IMR-90 (cell line): ENCODE results near the gene DNM1. TPM values are rescaled to one million over a fixed set of nuclear protein-coding genes. Genes with fewer than 3 reads are reported as not detected.

Experiments
- ATAC-seq: fragments of 200-7000 bp; cut with Tn5 transposase; 2 replicates; pipeline ENCODE4 v1.9.1; 2020; ENCODE audit warnings: low read depth, mild to moderate bottlenecking, moderate library complexity
- BruUV-seq: library from RNA; stranded (reverse); fragments of 400-500 nt; replicated peaks from 2 replicates; lab custom pipeline; 2021; lab: Mats Ljungman, UMichigan
- CTCF ChIA-PET: fragments of 300-600 bp; formaldehyde crosslinking; extraction: SDS; loops from one replicate; lab custom pipeline; 2021; ENCODE audit warnings: antibody characterized with exemption; lab: Yijun Ruan, JAX
- POLR2A ChIA-PET: fragments of 300-600 bp; sonication (Branson Sonifier 250); formaldehyde crosslinking; loops from one replicate; lab custom pipeline; 2022; ENCODE audit warnings: antibody characterized with exemption; ENCODE audit not compliant: unreplicated experiment; lab: Charles Lee
- DNase-seq: peaks from one replicate; pipeline ENCODE4 v3.0.0; 2013
- H2AFZ ChIP-seq: replicated peaks from 2 replicates; pipeline ENCODE3; 2013; ENCODE audit warnings: low read length, mild to moderate bottlenecking; ENCODE audit not compliant: poor library complexity
- H2AK5ac ChIP-seq: 2 replicates; pipeline ENCODE4 v1.6.1; 2013; ENCODE audit warnings: low read depth, low read length, inconsistent platforms
- H2AK9ac ChIP-seq: replicated peaks from 2 replicates; pipeline ENCODE3; 2013; ENCODE audit warnings: mild to moderate bottlenecking, low read depth, low read length, moderate library complexity; ENCODE audit not compliant: poor library complexity
- H2BK120ac ChIP-seq: 2 replicates; pipeline ENCODE4 v1.6.1; 2013; ENCODE audit warnings: low read depth, low read length, inconsistent platforms
- H2BK15ac ChIP-seq: 3 replicates; pipeline ENCODE4 v1.6.1; 2013; ENCODE audit warnings: low read depth, low read length, inconsistent platforms
- H2BK20ac ChIP-seq: 2 replicates; pipeline ENCODE4 v1.6.1; 2013; ENCODE audit warnings: low read depth, mild to moderate bottlenecking, inconsistent platforms, low read length, moderate library complexity
- H2BK5ac ChIP-seq: 2 replicates; pipeline ENCODE4 v1.6.1; 2013; ENCODE audit warnings: mild to moderate bottlenecking, low read depth, low read length, inconsistent platforms; ENCODE audit not compliant: poor library complexity, severe bottlenecking
- H3K14ac ChIP-seq: replicated peaks from 2 replicates; pipeline ENCODE4 v1.6.1; 2013; ENCODE audit warnings: low read depth, low read length, inconsistent platforms
- H3K18ac ChIP-seq: 2 replicates; pipeline ENCODE4 v1.6.1; 2013; ENCODE audit warnings: low read depth, low read length, control low read depth
- H3K23ac ChIP-seq: 2 replicates; pipeline ENCODE4 v1.6.1; 2013; ENCODE audit warnings: low read depth, low read length, inconsistent platforms
- H3K27ac ChIP-seq: 2 replicates; pipeline ENCODE4 v1.5.1; 2013; ENCODE audit warnings: mild to moderate bottlenecking, control low read depth, low read length; ENCODE audit not compliant: insufficient read depth
- H3K27me3 ChIP-seq: 2 replicates; pipeline ENCODE4 v1.6.1; 2013; ENCODE audit warnings: low read length; ENCODE audit not compliant: control insufficient read depth, insufficient read depth
- H3K36me3 ChIP-seq: 2 replicates; pipeline ENCODE4 v1.6.1; 2013; ENCODE audit warnings: low read length, mixed read lengths; ENCODE audit not compliant: control insufficient read depth, insufficient read depth
- H3K4ac ChIP-seq: 2 replicates; pipeline ENCODE4 v1.6.1; 2013; ENCODE audit warnings: low read depth, low read length, inconsistent platforms
- H3K4me1 ChIP-seq: 2 replicates; pipeline ENCODE4 v1.6.1; 2013; ENCODE audit warnings: low read length, mixed read lengths; ENCODE audit not compliant: control insufficient read depth, insufficient read depth
- H3K4me2 ChIP-seq: 2 replicates; pipeline ENCODE4 v1.6.1; 2013; ENCODE audit warnings: low read depth, mild to moderate bottlenecking, control low read depth, low read length, moderate library complexity
- H3K4me3 ChIP-seq: 2 replicates; pipeline ENCODE4 v1.5.1; 2013; ENCODE audit warnings: low read depth, mild to moderate bottlenecking, control low read depth, low read length, moderate library complexity; ENCODE audit not compliant: insufficient read depth
- H3K56ac ChIP-seq: 2 replicates; pipeline ENCODE4 v1.6.1; 2013; ENCODE audit warnings: low read length, inconsistent platforms; ENCODE audit not compliant: insufficient read depth; ENCODE audit errors: extremely low read depth
- H3K79me1 ChIP-seq, 2 experiments: 2 replicates each; pipeline ENCODE4 v1.6.1; 2013; ENCODE audit warnings: low read length in 2 of 2, inconsistent platforms in 1 of 2, low read depth in 1 of 2
- H3K9ac ChIP-seq: 2 replicates; pipeline ENCODE4 v1.6.1; 2013; ENCODE audit warnings: low read depth, low read length, control low read depth
- H3K9me1 ChIP-seq: 2 replicates; pipeline ENCODE4 v1.6.1; 2013; ENCODE audit warnings: low read length, inconsistent platforms; ENCODE audit not compliant: insufficient read depth
- H3K9me3 ChIP-seq: 2 replicates; pipeline ENCODE4 v1.6.1; 2013; ENCODE audit warnings: low read length; ENCODE audit not compliant: control insufficient read depth, insufficient read depth
- H4K20me1 ChIP-seq: 2 replicates; pipeline ENCODE4 v1.6.1; 2013; ENCODE audit warnings: low read length, inconsistent platforms; ENCODE audit not compliant: insufficient read depth
- H4K5ac ChIP-seq: 2 replicates; pipeline ENCODE4 v1.6.1; 2013; ENCODE audit warnings: mild to moderate bottlenecking, low read depth, low read length, control low read depth
- H4K8ac ChIP-seq, 2 experiments: 2 replicates each; pipeline ENCODE4 v1.6.1; 2013; ENCODE audit warnings: low read depth in 2 of 2, low read length in 2 of 2, control low read depth in 1 of 2, inconsistent platforms in 1 of 2
- H4K91ac ChIP-seq: 2 replicates; pipeline ENCODE4 v1.6.1; 2013; ENCODE audit warnings: low read depth, low read length, inconsistent platforms; ENCODE audit not compliant: insufficient read depth
- BHLHE40 ChIP-seq: fragments of 150-350 bp; IDR thresholded peaks from 2 replicates; pipeline ENCODE4 v1.6.1; 2016; ENCODE audit warnings: mild to moderate bottlenecking, low read depth, low read length
- CEBPB ChIP-seq: IDR thresholded peaks from 2 replicates; pipeline ENCODE4 v1.6.1; 2012; ENCODE audit warnings: low read depth, low read length, improper control_type of control experiment
- CHD1 ChIP-seq: IDR thresholded peaks from 2 replicates; pipeline ENCODE4 v1.6.1; 2012; ENCODE audit warnings: low read depth, low read length, improper control_type of control experiment
- ELK1 ChIP-seq: fragments of 150-350 bp; IDR thresholded peaks from 2 replicates; pipeline ENCODE4 v1.6.1; 2016; ENCODE audit warnings: low read depth, mild to moderate bottlenecking, low read length, moderate library complexity, borderline replicate concordance
- FOS ChIP-seq: fragments of 150-350 bp; IDR thresholded peaks from 2 replicates; pipeline ENCODE4 v1.6.1; 2016; ENCODE audit warnings: low read depth, low read length
- MAFK ChIP-seq: IDR thresholded peaks from 2 replicates; pipeline ENCODE4 v1.6.1; 2012; ENCODE audit warnings: low read depth, low read length, improper control_type of control experiment
- MAZ ChIP-seq: IDR thresholded peaks from 2 replicates; pipeline ENCODE4 v1.6.1; 2012; ENCODE audit warnings: low read depth, mild to moderate bottlenecking, low read length, improper control_type of control experiment, moderate library complexity, borderline replicate concordance
- MXI1 ChIP-seq: IDR thresholded peaks from 2 replicates; pipeline ENCODE4 v1.6.1; 2012; ENCODE audit warnings: low read depth, mild to moderate bottlenecking, low read length, moderate library complexity, borderline replicate concordance
- NFE2L2 ChIP-seq: fragments of 150-350 bp; IDR thresholded peaks from 2 replicates; pipeline ENCODE4 v1.6.1; 2016; ENCODE audit warnings: low read depth, mild to moderate bottlenecking, low read length
- POLR2A ChIP-seq: IDR thresholded peaks from 2 replicates; pipeline ENCODE4 v1.6.1; 2012; ENCODE audit warnings: mild to moderate bottlenecking, low read depth, low read length
- RAD21 ChIP-seq: IDR thresholded peaks from 2 replicates; pipeline ENCODE4 v1.6.1; 2012; ENCODE audit warnings: low read length, improper control_type of control experiment
- RCOR1 ChIP-seq: IDR thresholded peaks from 2 replicates; pipeline ENCODE4 v1.6.1; 2012; ENCODE audit warnings: mild to moderate bottlenecking, low read length, improper control_type of control experiment; ENCODE audit not compliant: insufficient replicate concordance
- RFX5 ChIP-seq: IDR thresholded peaks from 2 replicates; pipeline ENCODE4 v1.8.0; 2012; ENCODE audit warnings: low read depth, mild to moderate bottlenecking, low read length, moderate library complexity
- SMC3 ChIP-seq: fragments of 150-350 bp; IDR thresholded peaks from 2 replicates; pipeline ENCODE4 v1.6.1; 2016; ENCODE audit warnings: low read depth, mild to moderate bottlenecking, antibody characterized with exemption, low read length, moderate library complexity
- USF2 ChIP-seq: fragments of 150-350 bp; IDR thresholded peaks from 2 replicates; pipeline ENCODE4 v1.6.1; 2017; ENCODE audit warnings: mild to moderate bottlenecking, antibody characterized with exemption, low read length, low read depth
- WGBS, 2 experiments: methylation state at CpG; one replicate each; pipeline versions ENCODE4 v1.1.5 to v1.1.7; 2013; ENCODE audit warnings: missing lambda C conversion rate in 2 of 2; ENCODE audit not compliant: insufficient read length in 1 of 2; ENCODE audit errors: extremely low coverage in 2 of 2; 5-methylcytosine and 5-hydroxymethylcytosine counted together
- dilution Hi-C: fragments of 300-500 bp; cut with HindIII; formaldehyde crosslinking; loops from one replicate; pipeline ENCODE4 v1.14.3; 2018; ENCODE audit warnings: low sequenced_read_pairs; ENCODE audit not compliant: unreplicated experiment
- in situ Hi-C: fragments of 300-500 bp; cut with MboI; formaldehyde crosslinking; loops from 3 replicates; pipeline ENCODE4 v1.14.3; 2019; ENCODE audit warnings: low sequenced_read_pairs, inconsistent platforms, mixed read lengths
- intact Hi-C: fragments of 100-400 bp; cut with micrococcal nuclease; formaldehyde crosslinking; loops from 2 replicates; pipeline ENCODE4 v1.10.0; 2022
- polyA plus RNA-seq, 3 experiments: library from polyadenylated mRNA; depleted of rRNA; stranded (reverse); fragments of >200 nt; gene quantifications; 2 replicates each; pipeline ENCODE4 v1.2.3, GENCODE V29; 2012; ENCODE audit warnings: low replicate concordance in 1 of 3
- total RNA-seq: library from RNA; depleted of rRNA; stranded (reverse); fragments of >200 nt; gene quantifications from 2 replicates; pipeline ENCODE4 v1.2.3, GENCODE V29; 2012
- TF ChIP-seq, protein P1 (sequence below): conservative IDR thresholded peaks from 2 replicates; pipeline ENCODE4 v1.5.1; 2012; ENCODE audit warnings: mild to moderate bottlenecking, low read depth, low read length, improper control_type of control experiment

The DNM1 gene
- total and polyA plus RNA-seq, 2 of the 4 experiments (the other 2 are of a cell fraction), result 13.6 to 17.7 TPM

- dilution Hi-C loops (no loop called here), intact Hi-C loops (no loop called here), in situ Hi-C loops (no loop called here)
- H2BK15ac ChIP-seq, result no peak overlapping the region
- no peak overlapping the region for H3K9ac ChIP-seq
- H3K4me2 ChIP-seq, result no peak overlapping the region
- DNase-seq (no peak), ATAC-seq (no peak)
- no peak overlapping the region for H2AFZ ChIP-seq
- H3K9me1 ChIP-seq, result peaks cover 13% of the 10 kb centered on the region
- no peak overlapping the region for H3K4me3 ChIP-seq
- H3K79me1 ChIP-seq, result no peaks in the 10 kb centered on the region; a peak in 1 of 4 replicates
- POLR2A ChIA-PET, result no interaction called here
- H3K23ac ChIP-seq, result no peak overlapping the region
- no peak overlapping the region for H2BK5ac ChIP-seq
- H3K14ac ChIP-seq, result no peak overlapping the region
- CTCF ChIA-PET, result interaction anchor here (0.6 kb wide), 1 partner anchor 434 kb away, joined by 5 read pairs; no protein-coding TSS in a partner anchor
- no peak overlapping the region for H4K91ac ChIP-seq
- peak overlapping the region; percentile 5 for H2AK9ac ChIP-seq
- no peak overlapping the region for H2BK120ac ChIP-seq
- H3K4ac ChIP-seq, result no peak overlapping the region
- no TSS peak for BruUV-seq
- H3K4me1 ChIP-seq, result peaks cover 20% of the 10 kb centered on the region
- 0 out of 2 replicates have a peak, but pooled peaks cover 4% of the 10 kb centered on the region for H4K20me1 ChIP-seq
- no peak overlapping the region for H3K27ac ChIP-seq
- H3K9me3 ChIP-seq, result no peaks in the 10 kb centered on the region
- H2AK5ac ChIP-seq, result no peak overlapping the region
- H3K18ac ChIP-seq, result no peak overlapping the region
- H3K27me3 ChIP-seq, result no peaks in the 10 kb centered on the region
- no peak overlapping the region for H4K8ac ChIP-seq
- TF ChIP-seq POLR2A, result no peak
- TF ChIP-seq ELK1, result no peak
- no peak for TF ChIP-seq RFX5
- TF ChIP-seq CEBPB, result no peak
- no peak for TF ChIP-seq MXI1
- no peak for TF ChIP-seq USF2
- TF ChIP-seq MAZ, result no peak
- no peak for TF ChIP-seq RAD21
- TF ChIP-seq, protein P1, sequence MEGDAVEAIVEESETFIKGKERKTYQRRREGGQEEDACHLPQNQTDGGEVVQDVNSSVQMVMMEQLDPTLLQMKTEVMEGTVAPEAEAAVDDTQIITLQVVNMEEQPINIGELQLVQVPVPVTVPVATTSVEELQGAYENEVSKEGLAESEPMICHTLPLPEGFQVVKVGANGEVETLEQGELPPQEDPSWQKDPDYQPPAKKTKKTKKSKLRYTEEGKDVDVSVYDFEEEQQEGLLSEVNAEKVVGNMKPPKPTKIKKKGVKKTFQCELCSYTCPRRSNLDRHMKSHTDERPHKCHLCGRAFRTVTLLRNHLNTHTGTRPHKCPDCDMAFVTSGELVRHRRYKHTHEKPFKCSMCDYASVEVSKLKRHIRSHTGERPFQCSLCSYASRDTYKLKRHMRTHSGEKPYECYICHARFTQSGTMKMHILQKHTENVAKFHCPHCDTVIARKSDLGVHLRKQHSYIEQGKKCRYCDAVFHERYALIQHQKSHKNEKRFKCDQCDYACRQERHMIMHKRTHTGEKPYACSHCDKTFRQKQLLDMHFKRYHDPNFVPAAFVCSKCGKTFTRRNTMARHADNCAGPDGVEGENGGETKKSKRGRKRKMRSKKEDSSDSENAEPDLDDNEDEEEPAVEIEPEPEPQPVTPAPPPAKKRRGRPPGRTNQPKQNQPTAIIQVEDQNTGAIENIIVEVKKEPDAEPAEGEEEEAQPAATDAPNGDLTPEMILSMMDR, result no peak
- no peak for TF ChIP-seq RCOR1
- TF ChIP-seq SMC3, result no peak
- TF ChIP-seq BHLHE40, result no peak
- no peak for TF ChIP-seq FOS
- TF ChIP-seq MAFK, result no peak
- TF ChIP-seq NFE2L2, result no peak
- TF ChIP-seq CHD1, result no peak
- H2BK20ac ChIP-seq, result no peak overlapping the region
- no peak overlapping the region for H3K56ac ChIP-seq
- no CpG with 5 or more reads among the region's 2 CpGs for WGBS, 2 experiments
- no peaks in the 10 kb centered on the region for H3K36me3 ChIP-seq
- H4K5ac ChIP-seq, result no peak overlapping the region
Measured at GRCh38 chr9:128211981-128212281, 8.8 kb downstream of the DNM1 start.
